HG03045 (cell line): ENCODE data around the gene PIK3CG.
"Not testable (repeated sequence)": the region's sequence is repeated elsewhere in the genome, so short reads cannot be mapped to it uniquely, and the experiment has no call there.

Experiments used
- ATAC-seq: cut with Tn5 transposase; IDR thresholded peaks from one replicate; pipeline ENCODE4 v1.9.1; 2021; ENCODE audit warnings: mild to moderate bottlenecking, moderate library complexity; ENCODE audit not compliant: unreplicated experiment

The PIK3CG gene

DNA sequence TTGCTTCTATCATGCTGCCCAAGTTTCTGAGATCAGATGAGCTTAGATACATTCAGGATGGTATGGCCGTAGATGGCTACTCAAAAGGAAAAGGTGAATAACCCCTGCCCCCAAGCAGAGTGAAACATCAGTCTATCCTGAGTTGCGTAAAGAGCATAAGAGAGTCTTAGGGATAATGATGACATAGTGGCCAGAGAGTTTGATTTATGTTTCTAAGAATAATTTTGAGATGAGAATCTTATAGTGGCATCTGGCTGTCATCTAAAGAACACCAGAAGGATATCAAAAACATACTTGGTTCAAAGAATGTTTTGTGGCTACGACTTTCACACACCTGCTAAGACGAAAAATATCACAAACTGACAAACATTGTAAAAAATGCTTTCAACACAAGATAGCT lies 20.6 kb downstream of the PIK3CG start:
- ATAC-seq: no peak

DNA sequence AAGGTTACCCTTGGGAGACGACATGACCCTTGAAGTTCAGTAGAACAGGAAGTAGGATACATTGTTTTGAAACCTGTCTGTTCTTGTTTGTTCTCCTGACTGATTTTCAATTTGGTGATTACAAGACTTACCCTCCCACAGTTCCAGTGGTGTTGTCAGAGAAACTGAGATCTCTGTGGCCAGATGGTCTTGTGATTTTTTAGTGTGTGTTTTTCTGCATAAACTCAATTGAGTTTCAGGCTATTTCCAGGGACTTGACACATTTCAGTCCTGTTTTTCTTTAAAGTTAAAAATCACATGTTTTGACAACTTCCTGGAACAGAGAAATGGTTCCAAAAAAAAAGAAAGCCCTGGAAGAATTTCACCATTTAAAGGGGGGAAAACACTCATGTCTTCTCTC lies 22.3 kb downstream of the PIK3CG start:
- peak; percentile 69 for ATAC-seq

- ATAC-seq: no peak
Observed at GRCh38 chr7:106888204-106888603, 23.1 kb downstream of the PIK3CG start.

GRCh38 chr7:106890952-106891351 lies 25.9 kb downstream of the PIK3CG start:
- ATAC-seq: no peak

GRCh38 chr7:106891548-106892410 lies 26.7 kb downstream of the PIK3CG start:
- no peak for ATAC-seq

DNA sequence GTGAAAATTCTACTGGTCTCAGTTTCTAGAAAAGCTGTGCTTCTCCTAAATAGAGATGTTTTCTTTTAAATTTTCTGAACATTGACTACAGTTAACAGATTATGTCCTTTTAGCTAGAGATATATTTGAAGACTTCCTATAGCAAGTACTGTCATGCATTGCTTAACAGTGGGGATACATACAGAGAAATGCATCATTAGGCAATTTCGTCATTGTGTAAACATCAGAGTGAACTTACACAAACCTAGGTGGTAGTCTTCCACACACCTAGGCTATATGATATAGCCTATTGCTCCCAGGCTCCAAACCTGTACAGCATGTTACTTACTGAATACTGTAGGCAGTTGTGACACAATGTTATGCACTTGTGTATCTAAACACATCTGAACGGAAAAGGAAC lies 28.5 kb downstream of the PIK3CG start:
- ATAC-seq: no peak

DNA sequence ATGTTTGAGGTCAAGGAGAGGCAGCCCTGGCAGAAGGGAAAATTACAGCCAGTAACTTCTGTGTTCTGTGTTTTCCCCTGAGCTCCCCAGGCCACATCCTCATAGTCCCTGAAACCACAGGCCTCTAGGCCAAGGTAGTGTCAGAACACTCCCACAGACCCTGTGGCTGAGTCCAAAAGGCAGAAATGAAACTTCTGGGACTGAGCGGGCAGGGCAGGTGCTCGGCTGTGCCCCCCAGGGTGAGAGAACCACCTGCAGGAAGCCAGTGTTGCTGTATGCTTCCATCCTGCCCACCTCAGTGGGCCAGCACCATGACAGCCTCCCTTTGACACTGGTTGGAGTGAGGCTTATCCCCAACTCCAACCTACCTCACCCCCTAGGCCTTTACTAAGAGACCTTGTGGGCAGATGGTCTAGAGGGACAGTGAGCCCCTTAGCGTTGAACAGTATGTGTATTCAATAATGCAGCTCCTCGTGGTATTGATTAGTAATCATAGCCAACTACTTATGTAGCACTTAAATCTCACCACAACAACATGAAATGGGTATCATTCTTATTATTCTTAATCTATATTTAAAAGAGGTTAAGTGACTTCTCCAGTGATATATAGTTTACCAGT lies 30.3 kb downstream of the PIK3CG start:
- ATAC-seq: peak; percentile 97

GRCh38 chr7:106896231-106896630 lies 31.1 kb downstream of the PIK3CG start:
- no peak for ATAC-seq

DNA sequence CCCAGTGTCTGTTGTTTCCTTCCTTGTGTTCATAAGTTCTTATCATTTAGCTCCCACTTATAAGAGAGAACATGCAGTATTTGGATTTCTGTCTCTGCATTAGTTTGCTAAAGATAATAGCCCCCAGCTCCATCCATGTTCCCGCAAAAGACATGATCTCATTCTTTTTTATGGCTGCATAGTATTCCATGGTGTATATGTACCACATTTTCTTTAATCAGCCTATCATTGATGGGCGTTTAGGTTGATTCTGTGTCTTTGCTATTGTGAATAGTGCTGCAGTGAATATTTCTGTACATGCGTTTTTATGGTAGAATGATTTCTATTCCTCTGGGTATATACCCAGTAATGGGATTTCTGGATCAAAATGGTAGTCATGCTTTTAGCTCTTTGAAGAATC lies 32.5 kb downstream of the PIK3CG start:
- not testable (repeated sequence) for ATAC-seq

- not testable (repeated sequence) for ATAC-seq
Observed at GRCh38 chr7:106898967-106899366, 33.9 kb downstream of the PIK3CG start.

- ATAC-seq: no peak
Observed at GRCh38 chr7:106901828-106902441, 36.9 kb downstream of the PIK3CG start.

DNA sequence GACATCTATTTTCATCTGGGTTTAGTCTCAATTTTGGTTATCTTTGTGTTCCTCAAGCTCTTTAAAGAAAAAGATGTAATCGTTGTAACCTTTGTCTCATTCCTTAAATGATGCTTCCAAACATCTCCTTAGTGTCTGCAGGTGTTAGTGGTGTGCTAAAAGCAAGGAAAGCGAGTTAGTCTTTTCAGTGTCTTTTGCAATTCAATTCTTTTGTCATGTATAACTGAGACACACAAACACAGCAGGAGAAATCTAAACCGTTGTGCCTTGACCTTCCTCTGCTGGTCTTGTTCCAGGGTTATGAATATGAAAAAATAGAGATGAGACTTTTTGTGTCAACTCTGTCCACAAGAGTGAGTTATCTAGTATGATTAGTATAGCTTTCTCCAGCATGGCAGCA lies 40.7 kb downstream of the PIK3CG start:
- ATAC-seq: no peak

- no peak for ATAC-seq
Observed at GRCh38 chr7:106911959-106912358, 46.9 kb downstream of the PIK3CG start.

DNA sequence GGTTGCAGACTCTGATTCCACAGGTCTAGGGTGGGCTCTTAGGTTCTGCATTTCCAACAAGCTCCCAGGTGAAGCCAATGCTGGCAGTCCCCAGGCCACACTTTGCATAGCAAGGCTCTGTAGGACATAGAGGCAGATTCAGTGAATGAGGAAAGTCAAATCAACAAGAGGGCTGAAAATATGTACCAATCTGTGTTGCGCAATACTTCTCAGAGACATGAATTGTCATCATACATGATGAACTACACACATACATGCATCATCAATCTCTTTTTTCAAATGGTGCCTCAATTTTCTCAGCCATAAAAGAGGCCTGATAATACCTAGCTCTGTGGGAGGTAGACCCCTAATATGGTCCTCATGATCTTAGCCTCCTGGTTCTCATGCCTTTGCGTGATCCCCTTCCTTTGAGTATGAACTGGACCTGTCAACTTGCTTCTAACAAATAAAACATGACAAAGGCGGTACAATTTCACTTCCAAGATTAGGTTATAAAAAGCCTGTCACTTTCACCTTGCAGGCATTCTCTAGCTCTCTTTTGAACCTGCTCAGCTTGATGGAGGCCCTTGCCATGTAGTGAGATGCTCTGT lies 49.0 kb downstream of the PIK3CG start:
- no peak for ATAC-seq

- ATAC-seq: no peak
Observed at GRCh38 chr7:106915407-106915806, 50.3 kb downstream of the PIK3CG start.

- ATAC-seq: peak; percentile 99
Observed at GRCh38 chr7:106915873-106916272, 50.8 kb downstream of the PIK3CG start.

DNA sequence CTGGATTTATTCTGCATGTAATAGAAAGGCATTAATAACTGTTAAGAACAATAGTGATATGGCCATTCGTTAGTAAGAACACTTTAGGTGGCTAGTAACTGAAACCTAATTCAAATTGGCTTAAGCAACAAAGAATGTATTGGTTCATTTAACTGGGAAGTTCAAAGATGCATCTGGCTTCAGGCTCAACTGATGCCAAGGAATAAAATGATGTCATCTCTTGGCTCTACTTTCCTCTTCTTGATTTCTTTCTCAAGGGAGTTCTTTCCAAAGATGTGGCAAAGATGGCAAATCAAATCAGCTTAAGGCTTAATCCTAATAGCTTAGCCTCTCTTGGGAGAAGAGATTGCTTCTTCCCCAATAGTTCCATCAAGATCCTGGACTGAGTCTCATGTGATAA lies 51.6 kb downstream of the PIK3CG start:
- ATAC-seq: no peak

- ATAC-seq: no peak
Observed at GRCh38 chr7:106918991-106919390, 53.9 kb downstream of the PIK3CG start.

GRCh38 chr7:106924468-106924867 lies 59.4 kb downstream of the PIK3CG start:
- ATAC-seq: not testable (repeated sequence)

DNA sequence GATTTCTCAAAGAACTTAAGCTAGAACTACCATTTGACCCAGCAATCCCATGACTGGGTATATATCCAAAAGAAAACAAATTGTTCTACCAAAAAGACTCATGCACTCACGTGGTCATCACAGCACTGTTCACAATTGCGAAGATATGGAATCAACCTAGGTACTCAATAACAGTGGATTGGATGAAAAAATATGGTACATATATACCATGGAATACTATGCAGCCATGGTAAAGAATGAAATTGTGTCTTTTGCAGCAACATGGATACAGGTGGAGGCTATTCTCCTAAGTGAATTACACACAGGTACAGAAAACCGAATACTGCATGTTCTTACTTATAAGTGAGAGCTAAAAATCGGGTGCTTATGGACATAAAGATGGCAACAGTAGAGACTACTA lies 61.8 kb downstream of the PIK3CG start:
- no peak for ATAC-seq

GRCh38 chr7:106927536-106927935 lies 62.5 kb downstream of the PIK3CG start:
- ATAC-seq: no peak

GRCh38 chr7:106929616-106930015 lies 64.5 kb downstream of the PIK3CG start:
- not testable (repeated sequence) for ATAC-seq
